GM19328 (cell line): ENCODE measurements around the gene CHMP6.

ENCODE experiments used
- ATAC-seq: cut with Tn5 transposase; IDR thresholded peaks from one replicate; pipeline ENCODE4 v1.9.1; 2021; ENCODE audit warnings: mild to moderate bottlenecking, moderate library complexity; ENCODE audit not compliant: unreplicated experiment

The CHMP6 gene

DNA sequence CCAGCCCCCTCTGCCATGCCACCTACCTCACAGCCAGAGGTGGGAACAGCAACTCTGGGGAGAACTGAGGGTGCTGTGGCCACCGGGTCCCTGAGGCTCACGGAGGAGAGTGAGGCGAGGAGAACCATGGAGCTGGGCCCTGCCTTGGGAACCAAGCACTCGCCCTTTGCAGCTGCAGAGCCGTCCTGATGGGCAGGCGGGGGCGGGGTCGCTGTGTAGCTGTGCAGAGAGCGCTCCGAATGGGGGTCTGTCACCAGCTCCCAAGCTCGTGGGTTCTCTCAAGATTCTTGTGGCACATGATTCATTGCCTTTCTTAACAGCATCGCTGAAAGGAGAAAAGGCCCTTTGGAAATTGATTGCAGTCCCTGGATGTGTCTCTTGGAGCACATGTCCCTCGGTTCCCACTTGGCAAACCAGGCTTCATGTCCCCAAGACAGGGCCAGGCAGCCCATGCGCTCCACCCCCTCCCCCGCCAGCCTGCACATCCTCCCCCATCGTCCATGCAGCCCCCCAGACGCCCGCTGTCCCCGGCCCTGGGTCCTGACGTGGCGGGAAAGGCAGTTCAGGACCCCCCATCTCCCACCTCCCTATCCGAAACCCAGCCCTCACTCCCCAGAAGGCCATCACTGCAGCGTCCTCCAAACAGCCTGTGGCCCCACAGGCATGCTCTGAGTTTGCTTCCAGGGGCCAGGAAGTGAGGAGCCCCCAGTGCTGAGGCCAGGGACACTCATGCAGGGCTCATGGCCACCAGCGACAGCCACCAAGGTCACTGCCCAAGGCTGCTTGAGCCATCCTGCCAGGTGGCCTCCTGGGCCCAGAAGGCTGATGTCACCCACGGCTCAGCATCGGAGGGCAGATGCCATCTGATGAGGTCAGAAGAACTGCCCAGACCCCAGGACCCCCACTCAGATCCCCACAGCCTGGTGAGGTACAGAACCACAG lies 20.6 kb upstream of the CHMP6 start:
- ATAC-seq: no peak

DNA sequence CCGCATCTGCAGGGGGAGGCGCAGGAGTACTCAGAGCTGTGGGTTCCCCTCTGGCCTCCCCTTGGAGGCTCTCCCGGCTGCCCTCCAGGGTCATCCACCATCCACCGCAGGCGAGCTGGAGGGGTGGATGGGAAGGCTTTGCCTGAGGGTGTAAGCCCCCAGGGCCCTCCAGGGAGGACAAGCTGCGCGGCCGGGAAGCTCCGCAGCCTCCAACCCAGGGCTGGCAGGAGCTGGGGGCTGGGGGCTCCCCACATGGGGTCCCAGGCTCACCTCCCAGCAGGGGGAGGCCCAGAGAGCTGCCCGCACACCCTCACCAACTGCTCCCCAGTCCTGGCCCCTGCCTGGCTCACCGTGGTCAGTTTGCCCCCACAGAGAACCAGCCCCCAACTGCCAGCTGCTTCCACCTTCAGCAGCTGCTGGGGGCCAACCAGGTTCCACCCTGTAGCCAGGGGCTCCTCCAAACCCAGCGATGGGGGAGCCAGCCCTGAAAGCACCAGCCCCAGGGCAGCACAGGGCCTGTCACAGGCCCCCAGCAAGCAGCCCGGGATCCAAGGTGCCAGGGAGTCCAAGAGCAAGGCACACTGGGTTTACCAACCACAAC lies 19.8 kb upstream of the CHMP6 start:
- ATAC-seq: no peak

DNA sequence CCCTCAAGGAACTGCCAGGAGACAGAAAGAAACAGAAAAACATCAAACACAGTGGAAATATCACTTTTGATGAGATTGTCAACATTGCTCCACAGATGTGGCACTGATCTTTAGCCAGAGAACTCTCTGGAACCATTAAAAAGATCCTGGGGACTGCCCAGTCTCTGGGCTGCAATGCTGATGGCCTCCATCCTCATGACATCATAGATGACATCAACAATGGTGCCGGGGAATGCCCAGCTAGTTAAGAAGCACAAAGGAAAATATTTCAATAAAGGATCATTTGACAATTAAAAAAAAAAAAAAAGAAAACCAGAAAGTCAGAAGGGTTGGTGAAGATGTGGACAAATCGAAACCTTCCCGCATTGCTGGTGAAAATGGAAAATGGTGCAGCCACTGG lies 14.9 kb upstream of the CHMP6 start:
- no peak for ATAC-seq

DNA sequence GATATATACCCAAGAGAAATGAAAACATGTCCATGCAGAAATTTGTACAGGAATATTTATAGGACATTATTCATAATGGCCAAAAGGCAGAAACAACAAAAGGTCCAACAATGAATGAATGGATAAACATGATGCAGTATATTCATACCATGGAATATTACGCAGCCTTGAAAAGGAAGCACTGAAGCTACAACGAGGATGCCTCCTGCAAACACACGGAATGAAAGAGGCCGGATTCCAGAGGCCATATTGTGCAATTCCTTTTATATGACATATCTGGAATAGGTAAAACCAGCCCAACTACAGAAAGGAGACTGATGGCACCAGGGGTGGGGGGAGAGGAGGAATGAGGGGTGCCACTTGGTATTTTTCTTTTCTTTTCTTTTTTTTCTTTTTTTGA lies 14.5 kb upstream of the CHMP6 start:
- ATAC-seq: no peak

DNA sequence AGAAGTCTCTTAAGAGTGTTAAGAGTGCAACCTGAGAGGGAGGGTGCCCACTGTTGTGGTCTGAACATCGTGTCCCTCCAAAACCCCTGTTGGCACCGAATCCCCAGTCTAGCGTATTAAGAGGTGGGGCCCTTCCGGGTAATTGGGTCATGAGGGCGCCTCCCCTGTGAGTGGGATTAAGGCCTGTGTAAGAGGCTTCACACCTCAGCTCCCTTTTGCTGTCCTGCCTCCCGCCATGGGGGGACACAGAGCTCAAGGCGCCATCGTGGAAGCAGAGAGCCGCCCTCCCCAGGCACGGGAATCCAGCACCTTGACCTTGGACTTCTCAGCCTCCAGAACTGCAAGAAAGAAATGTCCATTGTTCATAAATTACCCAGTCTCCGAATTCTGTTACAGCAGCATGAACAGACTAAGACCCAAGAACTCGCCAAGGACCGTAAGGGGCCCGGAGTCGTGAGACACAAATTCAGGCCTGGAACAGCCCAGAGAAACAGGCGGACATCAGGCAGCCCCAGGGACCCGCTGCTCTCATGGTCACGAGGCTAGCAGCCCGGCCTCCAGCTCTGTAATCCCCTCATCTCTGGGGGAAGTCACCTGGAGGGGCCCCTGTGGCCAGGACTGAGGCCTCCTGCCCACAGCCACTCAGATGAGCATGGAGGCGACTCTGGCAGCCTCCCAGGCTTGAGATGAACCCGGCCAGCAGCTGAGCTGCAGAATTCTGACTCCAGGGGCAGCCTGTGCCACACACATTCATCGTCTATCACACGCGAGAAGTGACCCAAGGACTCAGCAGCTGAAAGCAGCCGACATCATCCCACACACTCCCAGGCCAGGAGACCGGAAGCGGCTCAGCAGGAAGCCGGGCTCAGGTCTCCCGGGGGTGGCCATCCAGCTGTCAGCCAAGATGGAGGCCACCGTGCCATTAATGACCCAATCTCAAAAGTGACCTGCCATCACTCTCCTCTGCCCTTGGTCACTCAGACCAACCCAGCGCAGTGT lies 12.8 kb upstream of the CHMP6 start:
- no peak for ATAC-seq

DNA sequence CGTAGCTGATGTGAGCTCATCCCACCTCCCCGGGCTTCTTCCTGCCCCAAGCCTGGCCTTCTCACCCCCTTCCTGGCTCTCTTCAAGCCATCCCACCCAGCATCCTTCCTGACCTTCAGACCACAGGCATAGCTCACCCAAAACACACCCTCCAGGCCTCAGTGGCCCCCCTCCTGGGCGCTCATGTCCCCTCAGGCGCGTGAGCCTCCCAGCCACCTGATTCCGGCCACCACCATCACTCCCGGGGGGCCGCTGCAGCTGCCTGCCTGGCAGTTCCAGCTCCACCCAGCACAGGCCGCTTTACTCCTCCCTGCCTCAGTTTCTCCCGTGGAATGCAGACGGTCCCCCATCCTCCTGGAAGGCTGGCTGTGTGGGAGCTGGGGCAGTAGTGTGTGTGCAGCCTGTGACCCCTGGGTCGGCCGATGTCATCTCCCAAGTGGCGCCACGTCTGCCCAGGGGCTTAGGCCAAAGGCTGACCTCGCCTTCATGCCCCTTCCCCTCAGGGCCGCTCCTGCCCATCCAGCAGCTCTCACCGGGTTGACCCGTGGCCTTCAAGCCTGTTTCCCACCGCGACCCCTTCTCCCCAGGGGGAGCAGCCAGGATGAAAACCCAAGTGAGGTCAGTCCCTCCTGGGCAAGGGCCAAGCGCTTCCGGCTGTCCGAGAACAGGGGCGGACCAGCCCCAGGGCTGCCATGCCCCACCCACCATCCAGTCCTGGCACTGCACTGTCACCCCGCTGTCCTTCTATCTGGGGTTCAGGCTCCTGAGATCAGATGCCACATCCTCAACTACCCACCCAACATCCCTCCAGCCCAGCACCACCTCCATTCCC lies 11.9 kb upstream of the CHMP6 start:
- ATAC-seq: no peak

DNA sequence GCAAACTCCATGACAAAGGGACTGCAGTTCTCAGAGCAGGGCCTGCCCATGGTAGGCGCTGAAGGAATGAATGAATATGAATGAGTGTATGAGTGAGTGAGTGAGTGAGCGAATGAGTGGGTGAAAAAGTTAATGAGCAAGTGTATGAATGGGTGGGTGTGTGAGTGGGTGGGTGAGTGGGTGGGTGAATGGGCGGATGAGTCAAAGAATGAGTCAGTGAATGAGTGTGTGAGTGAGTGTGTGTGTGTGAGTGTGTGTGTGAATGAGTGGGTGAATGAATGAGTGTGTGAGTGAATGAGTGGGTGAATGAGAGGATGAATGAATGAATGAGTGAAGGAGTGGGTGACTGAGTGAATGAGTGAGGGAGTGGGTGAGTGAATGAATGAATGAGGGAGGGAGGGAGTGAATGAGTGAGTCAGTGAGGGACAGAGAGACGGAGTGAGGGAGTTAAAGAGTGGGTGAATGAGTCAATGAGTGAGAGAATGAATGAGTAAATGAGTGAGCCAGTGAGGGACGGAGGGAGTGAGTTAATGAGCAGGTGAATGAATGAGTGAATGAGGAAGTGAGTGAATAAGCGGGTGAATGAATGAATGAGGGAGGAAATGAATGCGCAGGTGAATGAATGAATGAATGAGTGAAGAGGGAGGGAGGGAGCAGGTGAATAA lies 11.1 kb upstream of the CHMP6 start:
- ATAC-seq: no peak

DNA sequence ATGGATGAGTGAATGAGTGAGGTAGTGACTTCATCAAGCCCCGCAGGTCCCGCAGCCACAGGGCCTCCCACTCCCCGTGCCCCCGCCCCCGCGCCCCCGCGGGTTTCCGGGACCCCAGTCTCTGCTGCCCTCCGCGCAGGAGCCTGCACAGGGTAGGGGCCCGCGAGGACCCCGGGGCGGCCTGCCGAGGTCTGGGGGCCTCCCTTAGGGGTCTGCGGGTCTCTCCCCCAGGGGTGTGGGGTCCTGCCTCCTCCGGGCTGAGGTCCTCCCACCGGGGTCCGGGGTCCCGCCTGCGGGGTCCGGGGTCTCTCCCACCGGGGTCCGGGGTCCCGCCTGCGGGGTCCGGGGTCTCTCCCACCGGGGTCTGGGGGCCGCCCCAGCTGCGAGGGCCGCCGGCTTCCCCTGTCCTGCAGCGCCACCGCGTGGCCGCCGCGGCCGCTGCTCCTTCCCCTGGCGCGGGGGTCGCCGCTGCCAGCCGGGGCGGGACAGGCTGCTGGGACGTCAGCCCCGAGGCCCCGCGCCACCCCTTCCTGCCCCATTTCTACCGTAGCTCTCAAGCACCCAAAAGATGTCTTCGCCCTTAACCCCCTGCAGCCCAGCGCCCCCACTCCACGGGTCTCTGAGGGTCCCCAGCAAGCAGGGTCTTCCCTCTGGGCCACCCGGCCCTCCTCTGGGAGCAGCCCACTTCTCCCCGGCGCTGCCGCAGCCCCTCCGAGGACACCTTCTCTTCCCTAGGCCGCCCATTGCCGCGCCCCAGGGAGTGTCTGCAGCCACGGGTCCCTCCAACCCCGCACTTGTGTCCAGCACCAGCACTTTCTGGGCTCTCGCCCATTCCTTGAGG lies 10.4 kb upstream of the CHMP6 start:
- no peak for ATAC-seq

DNA sequence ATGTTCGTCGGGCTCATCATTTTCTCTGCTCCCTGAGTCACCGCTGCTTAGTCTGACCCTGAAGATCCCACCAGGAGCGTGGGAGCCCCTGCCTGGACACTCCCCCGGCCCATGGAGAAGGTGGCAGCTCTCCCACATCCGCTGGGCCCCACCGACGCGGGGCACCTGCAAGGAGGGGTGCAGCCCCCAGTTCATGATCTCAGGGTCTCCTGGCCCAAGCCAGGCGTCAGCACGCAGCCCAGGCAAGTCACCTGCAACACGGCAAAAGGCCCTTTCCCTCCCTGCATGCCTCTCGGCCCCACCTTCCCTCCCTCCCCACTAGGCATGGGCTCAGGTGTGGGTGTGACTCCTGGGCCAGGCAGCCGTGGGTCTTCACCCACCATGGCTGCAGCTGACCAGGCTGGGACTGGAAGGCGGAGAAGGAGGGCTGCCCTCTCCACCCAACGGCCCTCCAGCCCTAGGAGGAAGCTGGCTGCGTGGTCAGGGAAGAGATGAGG lies 9.7 kb upstream of the CHMP6 start:
- ATAC-seq: no peak

DNA sequence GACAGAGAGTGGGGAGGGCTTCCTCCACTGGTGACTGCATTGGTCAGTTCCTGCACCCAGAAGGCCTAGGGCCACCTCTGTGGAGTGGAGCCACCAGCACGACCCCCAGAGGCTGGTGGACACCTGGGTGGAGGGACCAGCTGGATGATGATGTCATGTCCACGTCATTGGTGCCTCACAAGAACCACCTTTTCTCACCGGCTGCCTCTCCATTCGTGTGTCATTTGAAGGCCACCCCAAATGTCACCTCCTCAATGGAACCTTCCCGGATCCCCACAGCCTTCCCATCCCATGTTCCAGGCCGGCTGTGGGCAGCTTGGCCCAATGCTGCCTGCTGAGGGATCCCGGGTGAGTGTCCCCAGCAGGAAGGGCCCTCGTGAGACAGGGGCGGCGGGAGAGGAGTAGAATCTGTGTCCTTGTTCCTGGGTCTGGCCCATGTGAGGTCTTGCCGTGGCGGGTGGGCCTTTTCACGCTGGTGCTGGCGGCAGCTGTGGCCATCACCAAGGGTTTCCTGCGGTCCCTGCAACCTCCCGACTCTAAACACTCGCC lies 9.1 kb upstream of the CHMP6 start:
- no peak for ATAC-seq

DNA sequence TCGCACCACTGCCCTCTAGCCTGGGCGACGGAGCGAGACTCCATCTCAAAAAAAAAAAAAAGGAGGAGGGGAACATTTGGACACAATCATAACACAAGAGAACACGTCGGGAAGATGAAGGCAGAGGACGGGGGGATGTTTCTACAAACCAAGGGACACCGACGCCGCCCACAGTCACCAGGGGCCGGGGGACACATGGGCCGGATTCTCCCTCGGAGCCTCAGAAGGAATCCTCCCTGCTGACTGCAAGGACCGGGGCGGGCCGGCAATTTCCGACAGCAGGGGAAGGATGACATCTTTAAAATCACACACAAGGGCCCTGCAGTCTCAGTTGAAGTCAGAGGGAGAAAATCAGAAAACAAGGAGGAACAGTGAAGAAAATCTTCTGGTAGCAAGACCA lies 8.1 kb upstream of the CHMP6 start:
- no peak for ATAC-seq

DNA sequence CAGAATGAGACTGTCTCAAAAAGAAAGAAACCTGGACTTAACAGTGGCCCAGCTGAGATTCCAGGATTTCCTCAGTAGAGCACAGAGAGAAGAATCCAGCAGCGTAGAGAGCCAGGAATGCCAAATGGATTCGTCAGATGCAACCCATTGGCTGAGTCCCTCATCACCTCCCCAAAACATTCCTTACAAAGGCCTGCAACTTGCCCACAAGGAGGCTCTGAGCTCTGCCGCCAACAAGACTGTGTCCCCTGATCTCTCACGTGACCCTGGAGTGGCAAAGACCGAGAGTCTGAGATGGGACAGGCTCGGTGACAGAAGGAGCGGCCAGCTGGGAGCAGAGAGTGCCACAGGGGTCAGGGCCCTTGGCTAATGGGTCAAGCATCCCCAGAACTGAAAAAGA lies 6.9 kb upstream of the CHMP6 start:
- no peak for ATAC-seq

DNA sequence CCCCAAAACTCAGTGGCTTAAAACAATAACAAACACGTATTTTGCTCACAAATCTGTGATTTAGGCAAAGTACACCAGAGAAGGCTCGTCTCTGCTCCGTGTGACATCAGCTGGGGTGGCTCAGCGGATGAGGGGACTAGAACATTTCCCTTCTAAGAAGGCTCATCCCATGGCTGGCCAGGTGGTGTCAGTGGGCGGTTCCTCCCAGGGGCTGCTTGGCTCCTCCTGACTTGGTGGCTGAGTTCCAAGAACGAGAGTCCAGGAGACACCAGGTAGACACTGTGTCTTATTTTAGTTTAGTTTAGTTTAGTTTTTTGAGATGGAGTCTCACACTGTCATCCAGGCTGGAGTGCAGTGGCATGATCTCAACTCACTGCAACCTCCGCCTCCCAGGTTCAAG lies 5.6 kb upstream of the CHMP6 start:
- no peak for ATAC-seq

DNA sequence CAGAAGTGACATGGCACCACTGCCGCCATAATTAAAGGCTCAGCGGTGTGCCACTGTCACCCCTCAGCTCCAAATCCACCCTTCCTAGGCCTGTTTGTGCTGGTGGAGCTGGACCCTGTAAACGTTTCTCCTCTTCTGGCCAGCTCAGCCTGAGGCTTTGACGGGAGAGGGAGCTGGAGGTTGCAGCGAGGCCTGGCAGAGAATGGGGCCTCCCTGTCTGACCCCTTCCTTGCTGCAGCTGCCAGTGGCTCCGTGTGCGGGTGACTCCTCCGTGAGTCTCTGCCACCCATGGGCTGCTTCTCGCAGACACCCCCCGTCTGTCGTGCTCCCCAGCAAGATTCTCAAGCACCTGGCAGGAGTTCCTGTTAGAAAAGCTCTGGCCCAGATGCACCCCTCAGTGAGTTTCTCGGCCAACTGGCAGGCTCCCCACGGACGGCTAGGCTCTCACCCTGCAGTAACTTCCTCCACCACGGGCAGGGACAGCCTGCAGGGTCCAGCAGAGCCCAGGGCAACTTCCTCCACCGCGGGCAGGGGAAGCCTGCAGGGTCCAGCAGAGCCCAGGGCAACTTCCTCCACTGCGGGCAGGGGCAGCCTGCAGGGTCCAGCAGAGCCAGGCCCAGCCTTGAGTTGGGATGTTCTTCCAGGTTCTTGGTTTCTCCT lies 4.7 kb upstream of the CHMP6 start:
- no peak for ATAC-seq

DNA sequence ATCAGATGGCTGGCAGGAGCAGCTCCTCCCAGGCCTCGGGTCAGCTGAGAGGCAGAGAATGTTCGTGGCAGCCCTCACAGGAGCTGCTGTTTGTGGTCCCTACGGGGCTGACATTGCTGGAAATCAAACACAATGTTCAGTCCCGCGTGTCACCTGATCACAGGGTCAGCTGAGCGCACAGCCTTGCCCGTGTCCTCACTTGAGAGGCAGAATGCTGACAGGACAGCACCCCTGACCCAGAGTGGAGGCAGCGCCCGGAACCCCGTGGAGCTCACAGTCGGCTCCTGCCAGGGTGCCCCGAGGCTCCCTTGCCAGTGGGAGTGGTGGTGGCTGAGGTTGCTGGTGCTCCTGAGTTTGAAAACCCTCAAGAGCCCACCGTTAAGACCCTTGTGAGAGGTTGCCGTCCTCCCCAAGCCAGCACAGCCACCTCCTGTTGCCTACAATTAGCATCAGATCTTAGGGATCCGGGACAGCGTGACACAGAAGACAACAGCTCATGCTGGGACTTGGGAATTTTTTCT lies 3.6 kb upstream of the CHMP6 start:
- ATAC-seq: no peak

DNA sequence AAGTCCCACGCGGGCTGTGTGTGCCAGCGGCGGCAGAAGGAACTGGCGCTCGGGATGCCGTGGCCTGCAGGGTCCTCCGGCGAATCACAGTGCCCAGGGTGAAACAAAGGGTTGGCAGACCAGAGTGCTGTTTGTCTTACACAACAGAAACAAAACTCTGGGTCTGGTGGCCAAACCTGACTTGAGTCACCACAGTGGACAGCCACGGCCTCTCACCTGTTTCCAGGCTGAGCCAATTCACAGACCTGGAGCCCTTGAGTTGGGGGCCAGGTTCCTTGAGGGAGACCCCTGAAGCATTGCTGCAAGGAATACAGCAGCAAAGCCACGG lies 2.1 kb upstream of the CHMP6 start:
- no peak for ATAC-seq

DNA sequence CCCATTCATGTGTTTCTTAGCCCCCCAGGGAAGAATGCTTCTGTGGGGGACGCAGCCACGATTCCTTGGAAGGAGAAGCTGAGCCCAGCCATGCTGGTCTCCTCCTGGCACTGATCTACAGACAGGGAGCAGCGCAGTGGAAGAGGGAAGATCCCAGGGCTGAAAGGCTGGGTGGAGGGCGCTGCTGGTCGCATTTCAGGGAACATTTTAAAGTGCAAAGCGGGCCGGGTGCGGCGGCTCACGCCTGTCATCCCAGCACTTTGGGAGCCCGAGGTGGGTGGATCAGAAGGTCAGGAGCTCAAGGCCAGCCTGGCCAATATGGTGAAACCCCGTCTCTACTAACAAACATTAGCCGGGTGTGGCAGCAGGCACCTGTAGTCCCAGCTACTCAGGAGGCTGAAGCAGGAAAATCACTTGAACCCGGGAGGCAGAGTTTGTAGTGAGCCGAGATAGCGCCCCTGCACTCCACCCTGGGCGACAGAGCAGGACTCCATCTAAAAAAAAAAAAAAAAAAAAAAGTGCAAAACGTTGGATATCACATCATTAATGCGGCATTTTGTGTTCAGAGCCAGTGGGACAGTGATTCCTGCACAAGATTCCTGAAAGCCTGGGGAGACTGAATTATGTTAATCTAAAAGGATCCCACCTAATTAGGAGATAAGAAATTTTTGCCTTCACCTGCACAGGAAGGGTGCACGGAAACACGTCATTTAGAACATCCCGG lies 558 bp upstream of the CHMP6 start:
- ATAC-seq: no peak
